ENCODE measurements around the gene CDCA4. TPM values are rescaled to one million over a fixed set of nuclear protein-coding genes. Genes with fewer than 3 reads are reported as not detected.
A peak's percentile ranks its signal among the peaks of the same experiment; 100 is the strongest.

CDCA4 gene
- total and polyA plus RNA-seq, 10 of the 15 experiments (the other 5 are each of a cell fraction or from before 2014, with no cell fraction given) = 10.4 to 64.0 (median 52.1) TPM

DNA sequence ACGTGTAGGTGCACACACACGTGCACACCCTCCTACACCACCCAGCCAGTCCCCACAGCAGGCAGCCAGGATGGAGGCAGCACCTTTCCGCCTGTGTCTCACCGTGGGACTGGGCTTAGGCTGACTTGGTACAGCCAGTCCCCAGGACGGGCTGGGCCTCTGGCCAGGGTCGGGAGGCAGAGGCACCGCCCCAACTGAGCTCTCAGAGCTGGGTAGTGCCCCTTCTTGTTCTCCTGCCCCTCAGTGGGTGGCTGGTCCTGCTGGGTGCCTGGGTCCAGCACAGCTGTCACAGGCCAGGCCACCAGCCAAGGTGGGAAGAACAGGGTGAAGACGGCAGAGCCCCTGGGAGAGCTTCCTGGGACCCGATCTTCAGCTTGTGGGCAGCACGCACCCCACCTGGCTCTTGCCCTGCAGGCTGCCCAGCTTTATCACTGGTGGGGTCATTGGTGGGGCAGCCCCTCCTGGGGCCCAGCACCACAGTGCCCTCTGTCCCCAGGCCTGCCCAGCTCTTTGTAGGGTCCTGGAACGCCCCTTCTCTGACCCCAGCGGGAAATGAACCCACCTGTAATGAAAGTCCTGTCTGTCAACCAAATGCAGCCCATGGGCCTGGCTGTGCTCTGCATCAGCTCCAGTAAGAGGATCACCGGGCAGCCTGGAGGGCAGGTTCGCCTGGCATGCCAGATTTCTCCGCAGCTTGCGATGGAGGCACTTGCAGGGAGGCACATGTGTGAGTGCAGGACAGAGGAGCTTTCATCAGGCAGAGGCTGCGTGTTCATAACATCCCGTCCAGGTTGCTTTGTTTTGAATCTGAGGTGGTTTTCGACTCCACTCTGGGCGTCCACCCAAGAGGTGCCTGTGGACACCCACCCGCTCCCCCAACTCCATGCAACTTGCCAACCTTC, 14.7 kb downstream of the CDCA4 start:
- no peaks in the 10 kb centered on the region for H3K27me3 ChIP-seq (replicated peaks in 1 of 2; ENCODE audit: control insufficient read depth in 2 of 2, insufficient read depth in 2 of 2, low read length in 1 of 2)
- peaks cover 18% of the 10 kb centered on the region for H3K79me2 ChIP-seq (ENCODE audit: control insufficient read depth, insufficient read depth, low read length)
- no peak overlapping the region for H3K4me3 ChIP-seq
- SMC1A ChIA-PET (ENCODE audit: uncharacterized antibody, unreplicated experiment) = interaction anchor here (0.9 kb wide), 1 partner anchor 12 kb away, joined by 3 read pairs; no protein-coding TSS in a partner anchor
- no peaks in the 10 kb centered on the region for H3K9me3 ChIP-seq (replicated peaks; ENCODE audit: control insufficient read depth, insufficient read depth, low read length)
- in situ Hi-C loops (cut with MboI) = no loop called here
- intact Hi-C loops (cut with micrococcal nuclease; ENCODE audit: unreplicated experiment) = no loop called here
- H3K36me3 ChIP-seq (ENCODE audit: control insufficient read depth in 2 of 2, insufficient read depth in 2 of 2, low read length in 1 of 2) = peaks cover 24 to 36% of the 10 kb centered on the region in 2 experiments
- WGBS (ENCODE audit: insufficient coverage, insufficient replicate concordance, low lambda C conversion rate, missing lambda C conversion rate) = 87% methylated on average over 20 of the region's 21 CpGs
- peak; percentile 27 for ATAC-seq
- no peak overlapping the region for H3K9ac ChIP-seq (ENCODE audit: control insufficient read depth, insufficient read depth, low read length)
- no peaks in the 10 kb centered on the region; the same call in 1 of the 2 replicates for H4K20me1 ChIP-seq (ENCODE audit: control insufficient read depth, insufficient read depth)
- BruUV-seq (replicated peaks) = no TSS peak
- RAD21 ChIA-PET (ENCODE audit: unreplicated experiment) = no interaction called here
- CTCF ChIA-PET = interaction anchor here (1.0 to 1.5 kb wide), 2 partner anchors 12 to 16 kb away, joined by 3 to 5 read pairs; no protein-coding TSS in a partner anchor
- H3K4me1 ChIP-seq (ENCODE audit: control insufficient read depth, insufficient read depth, low read length) = no peaks in the 10 kb centered on the region
- no peak overlapping the region for H3K4me2 ChIP-seq (ENCODE audit: control insufficient read depth, insufficient read depth)
- no peak overlapping the region for H3K27ac ChIP-seq (ENCODE audit: control insufficient read depth, insufficient read depth)
- FAIRE-seq = no peak
- no peak overlapping the region for H2AFZ ChIP-seq (ENCODE audit: control insufficient read depth, low read depth, low read length)
- DNase-seq (ENCODE audit: low read depth, low spot score) = no peak
- TF ChIP-seq POLR2AphosphoS2 (IDR thresholded peaks at IDR 0.05; ENCODE audit: low read depth, low read length) (peak; percentile 33; the same call in 1 of the 2 replicates), POLR2A (IDR thresholded peaks at IDR 0.05; ENCODE audit: low read depth, low read length) (peak; percentile 76), RFX5 (IDR thresholded peaks at IDR 0.05; ENCODE audit: low read depth, low read length) (no peak), NRF1 (conservative IDR thresholded peaks at IDR 0.05; ENCODE audit: low read depth, low read length) (no peak), EED (IDR thresholded peaks at IDR 0.05; ENCODE audit: low read depth) (no peak), EP300 (IDR thresholded peaks at IDR 0.05; ENCODE audit: borderline replicate concordance in 1 of 2, control insufficient read depth in 1 of 2, low read depth in 2 of 2, low read length in 2 of 2) (no peak)
- POLR2A ChIA-PET = interaction anchor here (0.5 kb wide), 2 partner anchors 12 to 56 kb away, joined by 3 to 5 read pairs; no protein-coding TSS in a partner anchor

Measured in GM12878 (cell line).